ENCODE results near the gene CLASP2. TPM values are rescaled to one million over a fixed set of nuclear protein-coding genes. Genes with fewer than 3 reads are reported as not detected.
"Not testable (repeated sequence)": the region's sequence is repeated elsewhere in the genome, so short reads cannot be mapped to it uniquely, and the experiment has no call there.

The CLASP2 gene
- 63.9 and 125 TPM in 2 replicates for total RNA-seq (ENCODE audit: low replicate concordance)

- Mint-ChIP-seq H3K36me3 (peaks cover 3% of the 10 kb centered on the region), H3K4me1 (peaks cover 14% of the 10 kb centered on the region), H3K27ac (peak within 1 kb of the TSS; percentile 90), H3K9me3 (no peaks in the 10 kb centered on the region), H3K4me3 (no peak within 1 kb of the TSS), H3K27me3 (ENCODE audit: insufficient read depth, low read depth) (no peaks in the 10 kb centered on the region)
- Histone ChIP-seq H4K20me1 (ENCODE audit: low read depth) (peaks cover 27% of the 10 kb centered on the region), H3K36me3 (no peaks in the 10 kb centered on the region), H3K4me1 (peaks cover 15% of the 10 kb centered on the region), H3K9me3 (ENCODE audit: low read depth) (no peaks in the 10 kb centered on the region), H3K9ac (peak within 1 kb of the TSS; percentile 45), H3K4me3 (peak within 1 kb of the TSS; percentile 75), H3F3A (ENCODE audit: low read depth) (no peaks in the 10 kb centered on the region), H3K27me3 (no peaks in the 10 kb centered on the region), H3K27ac (peak within 1 kb of the TSS; percentile 87), H3K79me2 (ENCODE audit: low read depth) (peaks cover 47% of the 10 kb centered on the region), H2AFZ (replicated peaks) (peak within 1 kb of the TSS; percentile 97), H3K4me2 (peak within 1 kb of the TSS; percentile 97)
- DNase-seq (ENCODE audit: low spot score), result peak; percentile 95
- TF ChIP-seq, protein P1, sequence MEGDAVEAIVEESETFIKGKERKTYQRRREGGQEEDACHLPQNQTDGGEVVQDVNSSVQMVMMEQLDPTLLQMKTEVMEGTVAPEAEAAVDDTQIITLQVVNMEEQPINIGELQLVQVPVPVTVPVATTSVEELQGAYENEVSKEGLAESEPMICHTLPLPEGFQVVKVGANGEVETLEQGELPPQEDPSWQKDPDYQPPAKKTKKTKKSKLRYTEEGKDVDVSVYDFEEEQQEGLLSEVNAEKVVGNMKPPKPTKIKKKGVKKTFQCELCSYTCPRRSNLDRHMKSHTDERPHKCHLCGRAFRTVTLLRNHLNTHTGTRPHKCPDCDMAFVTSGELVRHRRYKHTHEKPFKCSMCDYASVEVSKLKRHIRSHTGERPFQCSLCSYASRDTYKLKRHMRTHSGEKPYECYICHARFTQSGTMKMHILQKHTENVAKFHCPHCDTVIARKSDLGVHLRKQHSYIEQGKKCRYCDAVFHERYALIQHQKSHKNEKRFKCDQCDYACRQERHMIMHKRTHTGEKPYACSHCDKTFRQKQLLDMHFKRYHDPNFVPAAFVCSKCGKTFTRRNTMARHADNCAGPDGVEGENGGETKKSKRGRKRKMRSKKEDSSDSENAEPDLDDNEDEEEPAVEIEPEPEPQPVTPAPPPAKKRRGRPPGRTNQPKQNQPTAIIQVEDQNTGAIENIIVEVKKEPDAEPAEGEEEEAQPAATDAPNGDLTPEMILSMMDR (IDR thresholded peaks at IDR 0.05), result peak; percentile 32
- peak; percentile 37 for TF ChIP-seq EZH2 (IDR thresholded peaks at IDR 0.05)
- no peak for TF ChIP-seq EZH2phosphoT487 (IDR thresholded peaks at IDR 0.05)
Observed at GRCh38 chr3:33717866-33718594, at the start of gene CLASP2. CLASP2 (minus strand) TSS chr3:33718254; CDS start chr3:33718002, 252 bp downstream.

GRCh38 chr3:33758864-33759263, 40.8 kb upstream of the CLASP2 start:
- Mint-ChIP-seq H3K9me3 (peaks cover 14% of the 10 kb centered on the region), H3K4me1 (no peaks in the 10 kb centered on the region), H3K4me3 (no peak overlapping the region), H3K27ac (no peak overlapping the region), H3K27me3 (ENCODE audit: insufficient read depth, low read depth) (peaks cover 5% of the 10 kb centered on the region), H3K36me3 (peaks cover 2% of the 10 kb centered on the region)
- no peaks in the 10 kb centered on the region for H3F3A ChIP-seq (ENCODE audit: low read depth)
- no peak overlapping the region for H3K9ac ChIP-seq
- no peak overlapping the region for H3K4me3 ChIP-seq
- no peaks in the 10 kb centered on the region for H3K79me2 ChIP-seq (ENCODE audit: low read depth)
- H3K27me3 ChIP-seq, result no peaks in the 10 kb centered on the region
- no peaks in the 10 kb centered on the region for H3K4me1 ChIP-seq
- H2AFZ ChIP-seq (replicated peaks), result peak overlapping the region; percentile 76
- H4K20me1 ChIP-seq (ENCODE audit: low read depth), result no peaks in the 10 kb centered on the region
- H3K9me3 ChIP-seq (ENCODE audit: low read depth), result peaks cover 15% of the 10 kb centered on the region
- TF ChIP-seq, protein P1 (IDR thresholded peaks at IDR 0.05), result no peak
- TF ChIP-seq EZH2phosphoT487 (IDR thresholded peaks at IDR 0.05) (no peak), EZH2 (IDR thresholded peaks at IDR 0.05) (no peak)
- no peak overlapping the region for H3K4me2 ChIP-seq
- no peaks in the 10 kb centered on the region for H3K36me3 ChIP-seq
- no peak for DNase-seq (ENCODE audit: low spot score)
- no peak overlapping the region for H3K27ac ChIP-seq

DNA sequence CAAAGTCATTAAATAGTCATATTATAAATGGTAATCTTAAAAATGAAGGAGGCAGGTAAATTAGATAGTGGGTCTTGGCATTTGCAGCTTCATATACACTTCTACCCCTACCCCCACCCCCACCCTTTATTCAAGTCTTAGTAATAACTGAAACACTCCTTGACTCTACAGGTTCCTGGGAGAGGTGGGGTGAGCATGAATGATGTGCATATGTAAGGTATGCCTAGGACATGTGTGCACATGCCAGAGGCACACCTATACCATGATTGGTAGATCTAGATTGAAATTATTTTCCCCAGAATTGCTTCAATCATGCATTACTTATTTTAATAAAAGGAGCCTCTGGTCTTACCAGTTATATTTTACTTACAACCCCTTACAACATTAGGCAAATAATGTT, 40.2 kb upstream of the CLASP2 start:
- H3K9me3 ChIP-seq (ENCODE audit: low read depth), result peaks cover 15% of the 10 kb centered on the region
- no peak overlapping the region for H3K4me3 Mint-ChIP-seq
- H3K4me2 ChIP-seq, result no peak overlapping the region
- no peaks in the 10 kb centered on the region for H3K79me2 ChIP-seq (ENCODE audit: low read depth)
- H3F3A ChIP-seq (ENCODE audit: low read depth), result no peaks in the 10 kb centered on the region
- TF ChIP-seq, protein P1 (IDR thresholded peaks at IDR 0.05), result no peak
- H3K4me1 Mint-ChIP-seq, result no peaks in the 10 kb centered on the region
- H3K27ac Mint-ChIP-seq, result no peak overlapping the region
- no peak overlapping the region for H3K9ac ChIP-seq
- H3K4me3 ChIP-seq, result no peak overlapping the region
- no peaks in the 10 kb centered on the region for H4K20me1 ChIP-seq (ENCODE audit: low read depth)
- H3K4me1 ChIP-seq, result no peaks in the 10 kb centered on the region
- H3K27ac ChIP-seq, result no peak overlapping the region
- no peak for DNase-seq (ENCODE audit: low spot score)
- peaks cover 14% of the 10 kb centered on the region for H3K9me3 Mint-ChIP-seq
- no peak overlapping the region for H2AFZ ChIP-seq (replicated peaks)
- H3K36me3 ChIP-seq, result no peaks in the 10 kb centered on the region
- H3K27me3 Mint-ChIP-seq (ENCODE audit: insufficient read depth, low read depth), result peaks cover 5% of the 10 kb centered on the region
- H3K36me3 Mint-ChIP-seq, result peaks cover 2% of the 10 kb centered on the region
- H3K27me3 ChIP-seq, result no peaks in the 10 kb centered on the region

DNA sequence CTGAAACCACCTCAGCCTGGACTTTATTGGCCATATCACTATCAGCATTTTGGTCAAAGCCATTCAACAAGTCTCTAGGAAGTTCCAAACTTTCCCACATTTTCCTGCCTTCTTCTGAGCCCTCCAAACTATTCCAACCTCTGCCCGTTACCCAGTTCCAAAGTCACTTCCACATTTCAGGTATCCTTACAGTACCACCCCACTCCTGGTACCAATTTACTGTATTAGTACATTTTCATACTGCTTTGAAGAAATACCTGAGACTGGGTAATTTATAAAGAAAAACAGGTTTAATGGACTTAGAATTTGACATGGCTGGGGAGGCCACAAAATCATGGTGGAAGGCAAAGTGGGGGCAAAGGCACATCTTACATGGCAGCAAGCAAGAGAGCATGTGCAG, 36.3 kb upstream of the CLASP2 start:
- not testable (repeated sequence) for H3K9ac ChIP-seq; H3K79me2 ChIP-seq (ENCODE audit: low read depth); H3K36me3 Mint-ChIP-seq; H4K20me1 ChIP-seq (ENCODE audit: low read depth); H3K27me3 Mint-ChIP-seq (ENCODE audit: insufficient read depth, low read depth); H3K4me3 Mint-ChIP-seq; H3K27me3 ChIP-seq; H3K4me2 ChIP-seq; H3K27ac ChIP-seq; H3F3A ChIP-seq (ENCODE audit: low read depth); H3K4me1 ChIP-seq; H2AFZ ChIP-seq (replicated peaks); H3K4me1 Mint-ChIP-seq; H3K4me3 ChIP-seq; H3K36me3 ChIP-seq; DNase-seq (ENCODE audit: low spot score); H3K27ac Mint-ChIP-seq
- H3K9me3 Mint-ChIP-seq, result peaks cover 14% of the 10 kb centered on the region
- peaks cover 15% of the 10 kb centered on the region for H3K9me3 ChIP-seq (ENCODE audit: low read depth)

All from neural progenitor cell (in vitro differentiated cells).